NCI-H2171 (cell line): ENCODE results near the gene KRT80.

ENCODE experiments used
- DNase-seq: peaks from one replicate; lab custom pipeline; 2025; lab: John Stamatoyannopoulos, UW

The KRT80 gene

DNA sequence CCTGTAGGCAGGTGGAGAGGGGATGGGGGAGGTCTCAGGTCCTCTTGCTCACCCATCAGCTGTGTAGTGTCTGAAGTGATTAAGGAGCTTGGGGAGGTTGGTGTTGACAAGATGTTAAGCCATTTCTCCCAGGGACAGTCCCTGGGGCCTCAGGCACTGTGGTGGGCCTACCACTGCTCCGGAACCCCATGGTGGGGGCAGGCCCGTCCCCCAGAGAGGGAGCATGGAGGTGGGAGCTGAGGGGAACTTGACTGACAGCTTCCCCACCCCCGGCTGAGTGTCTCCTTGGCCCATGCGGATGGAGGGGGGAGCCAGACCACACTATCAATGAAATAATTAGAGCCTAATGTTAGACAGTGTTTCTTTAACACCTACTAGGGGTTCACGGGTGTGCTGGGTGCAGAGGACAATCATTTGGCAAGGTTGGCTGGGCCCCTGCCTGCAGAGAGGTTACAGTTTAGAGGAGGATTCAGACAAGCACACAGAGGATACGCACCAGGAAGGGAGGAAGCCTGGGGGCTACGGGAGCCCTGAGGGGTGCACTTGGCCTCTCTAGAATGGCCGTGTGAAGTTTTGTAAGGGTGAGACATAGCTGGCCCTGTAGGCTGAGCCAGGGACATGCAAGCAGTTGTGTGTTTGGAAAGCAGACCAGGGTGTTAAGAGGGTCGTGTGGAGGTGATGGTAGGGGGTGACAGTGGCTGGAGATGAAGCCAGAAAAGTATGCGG, 19.3 kb upstream of the KRT80 start:
- DNase-seq, result no peak

- DNase-seq, result no peak
These were observed 18.5 kb upstream of the KRT80 start for GRCh38 chr12:52210186-52210924.

- no peak for DNase-seq
These were observed 17.5 kb upstream of the KRT80 start for GRCh38 chr12:52209321-52209720.

DNA sequence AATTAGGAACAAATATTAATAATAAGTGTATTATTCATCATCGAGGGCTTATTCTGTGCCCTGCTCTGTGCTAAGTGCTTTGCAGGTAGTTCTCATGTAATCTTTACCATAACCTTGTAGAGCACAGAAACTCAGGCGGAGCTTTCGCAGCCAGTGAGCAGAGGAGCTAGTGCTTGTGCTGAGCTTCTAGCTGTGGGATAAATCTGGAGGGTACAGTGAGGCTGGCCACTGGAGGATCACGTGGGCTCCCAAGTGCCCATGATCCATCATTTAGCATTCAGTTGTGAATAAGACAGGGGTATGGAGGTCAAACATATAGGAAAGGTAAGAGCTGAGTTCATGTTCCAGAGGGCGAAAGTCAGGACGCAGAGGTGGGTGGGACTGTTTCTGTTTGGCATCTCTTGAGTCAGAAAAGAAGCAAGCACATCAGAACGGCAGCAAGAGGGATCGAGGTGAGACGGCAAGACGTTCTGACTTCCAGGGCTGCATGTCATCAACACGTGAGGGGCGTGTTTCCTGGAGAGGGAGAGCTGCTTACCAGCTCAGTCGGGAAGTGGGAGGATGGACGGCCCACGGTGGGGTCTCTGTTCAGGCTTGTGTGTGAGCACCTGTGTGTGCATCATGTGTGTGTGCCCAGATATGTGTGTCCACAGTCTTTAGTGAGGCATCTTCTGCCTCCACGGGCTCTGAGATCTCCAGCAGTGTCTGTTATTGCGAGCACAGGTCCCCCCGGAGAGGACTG, 16.8 kb upstream of the KRT80 start:
- no peak for DNase-seq

DNA sequence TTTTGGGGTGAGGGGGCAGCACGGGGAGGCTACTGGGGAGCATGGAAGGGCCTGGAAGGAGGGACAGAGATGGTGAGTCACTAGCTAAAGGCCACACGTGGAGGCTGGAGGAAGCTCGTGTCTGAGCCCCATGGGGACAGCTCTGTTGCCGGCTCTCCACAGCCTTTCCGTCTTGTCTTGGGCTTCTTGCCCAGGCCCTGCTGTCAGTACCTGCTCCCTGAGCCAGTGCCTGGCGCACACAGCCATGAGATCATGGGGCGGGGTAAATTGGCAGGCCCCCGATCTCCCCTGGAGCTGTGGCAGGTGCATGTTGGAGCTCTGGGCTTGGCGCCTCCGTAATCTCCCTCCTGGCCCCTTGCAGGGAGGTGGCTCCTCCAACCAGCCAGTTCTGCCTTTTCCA, 16.1 kb upstream of the KRT80 start:
- peak; percentile 39 for DNase-seq

DNA sequence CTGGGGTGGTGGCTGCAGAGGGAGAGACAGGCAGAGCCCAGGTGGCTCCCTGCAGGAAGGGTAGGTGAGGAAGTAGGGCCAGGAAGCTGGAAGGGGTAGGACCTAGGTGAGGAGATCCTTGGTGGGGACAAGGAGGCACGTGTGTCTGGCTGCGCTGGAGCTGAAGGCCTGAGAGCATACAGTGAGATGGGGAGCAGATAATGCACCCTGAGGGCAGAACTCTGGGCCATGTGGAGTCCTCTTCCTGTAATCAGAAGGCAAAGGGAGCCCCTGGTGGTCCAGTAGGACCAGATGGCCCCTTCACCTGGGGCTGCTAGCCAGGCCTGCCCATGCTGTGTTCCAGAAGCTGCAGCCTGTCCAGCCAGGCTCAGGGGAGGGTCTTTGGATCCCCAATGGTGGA, 15.3 kb upstream of the KRT80 start:
- no peak for DNase-seq

GRCh38 chr12:52206304-52207040, 14.7 kb upstream of the KRT80 start:
- no peak for DNase-seq

DNA sequence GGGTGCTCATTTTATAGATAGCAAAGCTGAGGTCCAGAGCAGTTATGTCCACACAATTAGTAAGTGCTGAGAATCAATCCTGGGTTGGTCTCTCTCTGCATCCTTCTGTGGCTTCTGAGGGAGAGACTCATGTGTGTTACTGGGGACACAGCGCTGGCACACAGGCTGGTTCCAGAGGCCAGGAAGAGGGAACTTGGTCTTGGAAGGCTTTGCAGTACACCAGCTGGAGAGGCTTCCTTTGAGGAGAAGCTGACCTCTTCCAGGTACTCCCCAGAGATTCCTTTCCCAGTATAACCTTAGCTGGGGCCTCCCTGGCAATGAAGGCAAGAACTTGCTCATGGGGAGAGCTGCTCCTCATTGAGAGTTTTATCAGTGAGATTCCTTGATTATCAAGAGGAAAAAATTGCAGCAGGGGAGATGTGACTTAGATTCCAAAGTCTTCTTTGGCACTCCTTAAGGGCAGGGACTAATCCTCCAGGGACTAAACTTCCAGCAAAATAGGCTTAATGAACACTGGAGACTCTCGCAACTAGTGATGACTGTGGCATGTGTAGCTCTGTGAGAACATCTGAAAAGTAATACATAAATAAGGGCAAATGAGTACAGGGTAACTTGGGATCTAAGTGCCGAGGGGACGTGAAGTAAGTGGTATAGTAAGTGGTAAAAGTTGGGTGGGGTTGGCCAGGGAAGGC, 13.9 kb upstream of the KRT80 start:
- no peak for DNase-seq

- no peak for DNase-seq
These were observed 13.2 kb upstream of the KRT80 start for GRCh38 chr12:52204931-52205505.

DNA sequence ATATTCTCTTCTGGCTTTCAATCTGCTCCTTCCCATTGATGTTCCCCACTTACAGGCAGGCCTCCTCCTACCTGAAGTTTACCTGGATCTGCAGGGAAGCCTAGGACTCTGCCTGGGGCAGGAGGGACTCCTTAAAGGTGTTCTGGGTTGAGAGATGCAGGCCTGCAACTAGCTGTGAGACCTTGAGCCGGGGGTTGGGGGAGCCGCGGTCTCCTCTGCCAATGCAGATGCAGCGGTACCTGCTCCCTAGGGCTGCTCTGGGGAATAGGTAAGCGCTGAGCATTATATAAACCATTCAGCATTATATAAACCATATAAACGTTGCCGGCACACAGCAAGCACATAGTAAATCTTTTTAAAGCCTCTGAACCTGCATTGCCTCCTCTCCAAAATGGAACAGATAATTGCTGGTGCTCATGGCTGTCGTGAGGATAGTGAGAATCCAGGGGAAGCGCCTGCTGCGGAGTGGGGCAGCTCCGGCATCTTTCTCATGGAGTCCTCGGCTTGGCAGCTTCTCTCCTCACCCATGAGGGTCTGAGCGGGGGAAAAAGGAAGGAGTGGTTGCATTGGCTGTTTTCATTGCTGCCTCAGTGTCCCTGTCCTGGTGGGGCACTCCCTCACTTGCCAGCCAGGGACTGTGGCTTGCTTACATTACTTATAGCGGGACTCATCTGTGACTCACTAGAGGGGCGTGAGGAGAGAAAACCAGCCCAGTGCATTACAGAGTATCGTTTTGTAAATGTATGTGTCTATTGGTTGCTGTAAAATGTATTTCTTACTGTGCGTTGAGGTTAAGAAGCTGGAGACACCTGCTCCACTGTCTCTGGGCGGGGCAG, 12.5 kb upstream of the KRT80 start:
- no peak for DNase-seq

DNA sequence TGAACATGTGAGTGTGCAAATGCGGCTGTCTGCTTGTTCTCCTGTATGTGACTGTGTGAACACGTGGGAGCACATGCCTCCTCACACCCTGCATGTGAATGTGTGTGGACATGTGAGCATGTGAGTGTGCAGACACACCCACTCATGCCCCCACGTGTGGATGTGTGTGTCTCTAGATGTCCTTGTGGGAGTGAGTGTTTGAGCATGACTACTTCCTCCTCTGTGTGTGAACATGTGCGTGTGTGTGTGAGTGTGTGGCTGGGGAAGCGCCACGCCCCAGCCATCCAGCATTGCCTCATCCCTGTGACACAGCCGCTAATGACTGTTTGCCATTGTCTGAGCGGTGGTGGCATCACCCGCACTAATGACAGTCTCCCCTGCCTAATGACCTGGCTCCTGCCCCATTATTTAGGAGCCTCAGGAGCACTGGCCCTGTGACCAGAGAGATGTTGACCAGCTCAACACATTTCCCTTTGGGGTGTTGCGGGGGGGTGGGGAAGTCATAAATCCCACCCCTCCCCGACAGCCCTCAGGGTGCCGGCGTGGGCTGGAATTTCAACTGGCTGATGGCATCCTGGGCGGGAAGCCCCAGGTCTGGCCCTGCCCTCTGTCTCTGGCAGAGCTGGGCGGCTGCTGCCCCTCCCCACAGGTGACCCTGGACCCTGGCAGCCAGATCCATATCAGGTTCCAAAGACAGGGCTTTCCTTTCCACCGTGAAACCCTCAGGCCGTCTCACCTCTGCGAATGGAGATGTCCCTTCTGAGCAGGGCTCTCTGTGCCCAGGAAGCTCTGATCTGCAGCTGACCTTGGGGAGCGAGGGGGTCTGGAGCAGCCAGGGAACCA, 11.5 kb upstream of the KRT80 start:
- DNase-seq, result no peak

DNA sequence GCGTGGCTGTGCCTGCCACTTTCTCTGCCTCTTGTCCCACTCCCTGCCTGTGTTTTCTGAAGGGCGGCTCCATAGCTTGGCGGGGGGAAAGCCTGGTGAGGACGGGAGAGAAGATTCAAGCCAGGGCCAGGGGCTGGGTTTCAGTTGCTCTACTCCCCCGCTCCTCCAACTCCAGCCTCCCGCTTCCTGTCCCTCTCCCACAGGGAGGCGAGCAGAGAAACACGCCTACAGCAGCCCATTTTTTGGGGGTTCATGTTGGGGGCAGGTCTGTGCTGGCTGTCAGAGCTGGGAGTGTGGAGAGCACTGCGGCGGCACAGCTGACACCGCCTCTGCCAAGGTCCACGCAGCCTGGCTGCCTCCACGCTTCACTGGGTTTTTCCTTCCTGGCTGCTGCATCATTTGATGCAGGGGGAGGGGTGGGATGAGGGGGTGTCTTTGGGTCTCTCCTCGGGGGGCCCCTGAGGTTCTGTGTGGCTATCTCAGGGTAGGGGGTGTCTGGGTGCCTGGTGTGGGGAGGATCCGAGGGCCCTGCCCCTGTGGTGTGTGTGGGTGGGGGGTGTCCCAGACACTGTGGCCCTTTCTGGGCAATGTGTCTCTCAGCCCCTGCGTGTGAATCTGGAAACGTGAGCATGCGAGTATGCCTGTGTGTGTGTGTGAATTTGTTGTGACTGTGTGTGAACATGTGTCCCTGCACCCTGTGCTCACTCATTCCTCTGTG, 10.7 kb upstream of the KRT80 start:
- DNase-seq, result no peak

DNA sequence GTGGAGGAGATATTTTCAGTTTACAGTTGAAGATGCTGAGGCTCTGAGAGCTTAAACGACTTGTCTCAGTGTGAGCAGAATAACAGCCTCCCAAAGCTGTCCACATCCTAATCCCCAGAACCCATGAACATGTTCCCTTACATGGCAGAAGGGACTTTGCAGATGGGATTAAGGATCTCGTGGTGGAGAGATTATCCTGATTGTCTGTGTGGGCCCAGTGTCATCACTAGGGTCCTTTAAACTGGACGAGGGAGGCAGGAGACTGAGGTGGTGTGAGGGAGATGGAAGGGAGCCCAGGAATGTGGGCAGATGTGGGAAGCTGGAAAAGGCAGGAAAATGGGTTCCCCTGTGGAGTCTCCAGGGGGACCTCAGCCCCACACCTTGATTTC, 9.6 kb upstream of the KRT80 start:
- no peak for DNase-seq

GRCh38 chr12:52200781-52201450, 9.1 kb upstream of the KRT80 start:
- no peak for DNase-seq

DNA sequence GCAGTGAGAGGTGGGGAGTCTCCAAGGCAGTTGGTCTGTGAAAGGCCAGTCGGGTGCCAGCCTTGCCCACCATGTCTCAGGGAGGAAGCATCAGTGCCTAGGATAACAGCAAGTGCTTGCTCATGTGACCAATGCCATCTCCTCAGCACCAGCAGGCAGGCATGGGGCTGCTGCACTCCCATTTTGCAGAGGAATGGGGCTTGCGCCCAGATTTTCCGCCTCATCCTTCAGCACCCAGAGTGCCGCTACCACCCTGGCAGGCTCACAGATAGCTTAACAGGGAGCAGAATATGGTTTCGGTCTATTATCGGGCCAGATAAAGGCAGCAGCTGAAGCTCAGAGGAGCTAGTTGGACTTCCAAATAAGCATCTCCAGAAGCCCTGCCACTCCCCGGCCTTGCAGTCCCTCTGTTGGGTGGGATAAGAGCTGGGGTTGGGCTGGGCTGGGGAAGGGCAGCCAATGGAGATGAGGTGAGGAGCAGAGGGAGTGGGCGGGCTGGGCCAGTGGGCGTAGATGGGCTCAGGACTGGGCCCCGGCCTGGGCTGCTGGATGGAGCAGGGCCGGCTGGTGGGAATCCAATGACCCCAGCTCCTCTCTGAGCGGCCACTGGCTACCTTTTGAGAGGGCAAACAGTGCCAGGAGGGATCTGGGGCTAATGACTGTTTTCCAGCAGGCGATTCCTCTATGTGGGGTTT, 8.4 kb upstream of the KRT80 start:
- no peak for DNase-seq

DNA sequence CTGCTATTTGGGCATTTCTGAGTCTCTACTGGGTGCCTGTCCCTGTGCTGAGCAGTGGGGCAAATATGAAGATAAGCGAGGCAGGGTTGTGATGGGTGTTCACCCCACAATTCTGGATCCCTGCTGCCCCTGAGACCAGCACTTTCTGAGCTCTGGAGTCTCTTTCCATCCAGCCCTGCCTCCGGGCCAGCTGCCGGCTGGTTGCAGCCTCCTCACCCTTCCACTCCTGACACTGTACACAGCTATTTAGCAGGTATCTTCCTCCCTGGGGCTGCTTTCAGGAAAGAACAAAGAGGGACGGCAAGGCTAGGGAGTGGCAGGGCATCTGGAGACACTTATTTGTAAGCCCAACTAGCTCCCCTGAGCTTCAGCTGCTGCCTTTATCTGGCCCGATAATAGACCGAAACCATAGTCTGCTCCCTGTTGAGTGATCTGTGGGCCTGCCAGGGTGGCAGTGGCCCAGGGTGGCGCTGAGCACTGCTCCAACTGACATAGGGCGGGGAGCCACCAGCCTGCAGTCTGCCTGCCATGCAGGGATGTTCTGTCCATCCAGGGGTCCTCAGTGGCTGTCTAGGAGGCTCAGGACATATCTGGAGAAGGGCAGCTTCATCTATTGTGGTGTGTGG, 7.6 kb upstream of the KRT80 start:
- DNase-seq, result no peak
